ACC112 (cell line): Measurements from ENCODE around the gene CD247.

ENCODE experiments used
- H2AFZ ChIP-seq: fragments of 200-600 bp; sonication (generic); one replicate; pipeline ENCODE4 v1.6.0; 2017; ENCODE audit warnings: antibody characterized with exemption, low read length; ENCODE audit not compliant: unreplicated experiment
- H3K27ac ChIP-seq: fragments of 200-600 bp; sonication (generic); 2 replicates; pipeline ENCODE4 v1.5.1; 2014; ENCODE audit warnings: low read depth, mild to moderate bottlenecking, antibody characterized with exemption, low read length, moderate library complexity
- H3K27me3 ChIP-seq: fragments of 200-600 bp; sonication (generic); 2 replicates; pipeline ENCODE4 v1.6.1; 2014; ENCODE audit warnings: mild to moderate bottlenecking, antibody characterized with exemption, low read length, moderate library complexity, mixed read lengths; ENCODE audit not compliant: insufficient read depth
- H3K36me3 ChIP-seq: fragments of 200-600 bp; sonication (generic); 2 replicates; pipeline ENCODE4 v1.6.1; 2016; ENCODE audit warnings: mild to moderate bottlenecking, antibody characterized with exemption, low read length, moderate library complexity, mixed read lengths; ENCODE audit not compliant: insufficient read depth
- H3K4me1 ChIP-seq: fragments of 200-600 bp; sonication (generic); one replicate; pipeline ENCODE4 v1.6.1; 2016; ENCODE audit warnings: low read length, mixed read lengths; ENCODE audit not compliant: insufficient read depth, unreplicated experiment, control insufficient read depth
- H3K4me3 ChIP-seq: fragments of 200-600 bp; sonication (generic); 2 replicates; pipeline ENCODE4 v1.5.1; 2014; ENCODE audit warnings: mild to moderate bottlenecking, low read depth, low read length
- H3K79me2 ChIP-seq: fragments of 200-600 bp; sonication (generic); one replicate; pipeline ENCODE4 v1.6.0; 2016; ENCODE audit warnings: low read length; ENCODE audit not compliant: control insufficient read depth, unreplicated experiment, insufficient read depth

Gene CD247

DNA sequence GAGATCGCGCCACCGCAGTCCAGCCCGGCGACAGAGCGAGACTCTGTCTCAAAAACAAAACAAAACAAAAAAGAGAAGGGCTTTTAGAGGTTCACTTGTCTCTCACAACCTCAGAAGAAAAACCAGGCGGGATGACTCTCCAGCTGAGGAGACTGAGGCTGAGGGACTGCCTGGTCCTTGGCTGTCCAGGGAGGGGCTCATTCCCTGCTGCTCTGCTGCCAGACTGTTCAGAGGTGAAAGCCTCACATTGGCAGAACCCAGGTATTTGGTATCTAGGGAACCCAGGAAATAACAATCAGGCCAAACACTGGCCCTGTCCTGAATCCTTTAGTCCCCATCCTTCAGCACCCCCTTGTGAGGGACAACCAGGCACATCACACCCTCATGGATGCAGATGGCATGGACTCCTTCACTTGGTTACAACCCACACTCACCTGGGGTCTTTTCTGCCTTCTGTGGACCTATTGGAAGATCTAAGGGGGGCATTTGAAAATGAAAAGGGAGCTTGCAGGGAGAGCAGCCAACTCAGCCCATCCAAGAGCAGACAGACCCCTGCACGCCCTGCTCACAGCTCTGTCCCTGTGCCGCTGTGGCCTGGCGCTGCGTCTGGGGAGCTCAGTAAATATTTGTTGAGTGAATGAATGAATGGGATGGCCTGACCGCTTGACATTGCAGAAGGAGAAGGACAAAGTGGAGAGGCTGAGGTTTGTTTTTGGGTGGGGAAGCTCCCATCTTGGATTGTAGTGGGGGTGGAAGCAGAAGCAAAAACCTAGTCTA, 33.4 kb downstream of the CD247 start:
- Histone ChIP-seq H3K27me3 (peaks cover 20% of the 10 kb centered on the region), H2AFZ (no peak overlapping the region), H3K36me3 (no peaks in the 10 kb centered on the region), H3K4me1 (no peaks in the 10 kb centered on the region), H3K4me3 (no peak overlapping the region), H3K79me2 (no peaks in the 10 kb centered on the region), H3K27ac (no peak overlapping the region)

DNA sequence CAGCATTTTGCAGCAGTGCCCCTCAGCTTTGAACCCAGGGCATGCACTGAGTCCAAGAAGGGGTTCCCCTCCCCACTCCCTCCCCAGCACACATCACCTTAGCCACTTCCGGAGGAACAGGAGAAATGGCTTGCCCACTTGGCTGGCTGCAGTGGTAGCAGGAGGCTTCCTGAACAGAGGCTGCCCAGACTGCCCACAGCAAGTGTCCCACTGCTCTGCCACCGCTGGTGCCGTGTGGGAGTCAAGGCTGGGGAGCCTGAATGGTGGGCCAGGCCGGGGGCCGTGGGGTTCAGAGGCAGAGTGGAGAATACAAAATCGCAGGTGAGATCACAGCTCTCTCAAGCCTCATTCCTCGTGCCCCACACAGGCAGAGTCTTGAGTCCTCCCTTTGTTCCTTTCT, 34.5 kb downstream of the CD247 start:
- Histone ChIP-seq H2AFZ (no peak overlapping the region), H3K27me3 (peaks cover 32% of the 10 kb centered on the region), H3K36me3 (no peaks in the 10 kb centered on the region), H3K27ac (no peak overlapping the region), H3K4me1 (no peaks in the 10 kb centered on the region), H3K4me3 (no peak overlapping the region), H3K79me2 (no peaks in the 10 kb centered on the region)

DNA sequence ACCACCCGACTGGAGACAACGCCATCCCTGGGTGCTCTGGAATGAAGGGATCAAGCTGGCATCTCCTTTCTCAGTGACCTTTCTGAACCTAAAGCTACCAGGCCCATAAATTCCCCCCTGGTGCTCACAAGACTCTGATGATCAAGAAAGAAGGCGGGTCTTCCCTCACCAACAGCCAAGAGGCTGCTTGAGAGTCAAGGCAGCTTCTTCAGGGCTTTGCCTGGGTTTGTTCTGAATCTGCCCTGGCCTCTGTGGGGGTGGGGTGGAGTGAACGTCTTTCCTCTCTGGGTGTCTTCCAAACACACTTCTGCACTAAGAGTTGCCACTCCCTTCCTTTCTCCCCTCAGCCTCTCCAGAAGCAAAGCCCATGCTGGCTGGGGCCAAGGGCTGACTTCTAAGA, 36.1 kb downstream of the CD247 start:
- no peak overlapping the region for H3K4me3 ChIP-seq
- no peak overlapping the region for H3K27ac ChIP-seq
- H3K79me2 ChIP-seq, result no peaks in the 10 kb centered on the region
- H3K36me3 ChIP-seq, result no peaks in the 10 kb centered on the region
- H2AFZ ChIP-seq, result no peak overlapping the region
- H3K27me3 ChIP-seq, result peaks cover 48% of the 10 kb centered on the region
- no peaks in the 10 kb centered on the region for H3K4me1 ChIP-seq

DNA sequence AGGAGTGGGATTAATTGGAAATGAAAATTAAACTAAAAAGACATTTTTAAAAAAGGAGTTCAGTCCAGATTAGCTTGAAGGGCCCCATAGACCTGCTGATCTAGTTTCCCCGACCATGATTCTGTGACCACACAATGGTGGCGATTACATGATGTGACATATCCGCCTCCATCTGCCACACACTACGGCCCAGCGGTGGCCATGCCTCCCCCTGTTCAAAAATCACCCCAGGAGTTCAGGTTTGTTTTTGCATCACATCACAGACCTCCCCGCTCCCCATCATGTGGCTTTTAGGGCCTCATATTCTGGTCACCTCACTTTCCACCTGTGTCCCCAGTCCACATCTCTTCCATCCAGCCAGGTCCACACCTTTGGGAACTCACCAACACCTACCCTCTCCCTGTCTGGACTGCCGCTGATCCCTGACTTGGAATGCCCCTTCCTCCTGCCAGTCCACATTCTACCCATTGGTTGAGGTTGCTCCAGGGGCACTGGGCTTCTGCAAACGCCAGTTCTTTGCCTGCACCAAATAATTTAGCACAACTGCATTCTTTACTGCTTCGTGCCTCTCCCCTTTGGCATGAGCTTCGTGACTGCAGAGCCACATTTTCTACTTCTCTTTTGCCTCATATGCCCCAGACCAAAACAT, 38.9 kb downstream of the CD247 start:
- Histone ChIP-seq H2AFZ (no peak overlapping the region), H3K4me1 (no peaks in the 10 kb centered on the region), H3K4me3 (no peak overlapping the region), H3K27me3 (peaks cover 64% of the 10 kb centered on the region), H3K27ac (no peak overlapping the region), H3K36me3 (no peaks in the 10 kb centered on the region), H3K79me2 (no peaks in the 10 kb centered on the region)

DNA sequence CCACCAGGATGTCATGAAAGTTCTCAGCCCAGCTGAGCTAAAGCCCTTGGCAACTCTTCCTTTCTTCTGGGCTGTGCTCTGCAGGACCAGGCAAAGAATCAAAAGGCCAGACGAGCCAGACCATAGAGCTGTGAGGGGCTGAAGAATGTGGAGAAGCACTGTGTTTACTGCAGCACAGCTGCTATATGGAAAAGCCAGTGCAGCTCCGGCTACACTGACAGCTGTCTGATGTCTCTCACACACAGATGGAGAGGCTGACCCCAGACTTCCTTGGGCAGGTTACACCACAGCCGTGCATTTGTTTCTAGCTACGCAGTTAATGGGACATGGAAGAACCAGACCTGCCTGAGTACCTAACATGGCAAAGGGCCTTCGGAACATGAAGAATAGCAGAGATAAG, 40.3 kb downstream of the CD247 start:
- H3K4me1 ChIP-seq, result no peaks in the 10 kb centered on the region
- H3K36me3 ChIP-seq, result no peaks in the 10 kb centered on the region
- no peak overlapping the region for H3K4me3 ChIP-seq
- H3K27ac ChIP-seq, result no peak overlapping the region
- no peak overlapping the region for H2AFZ ChIP-seq
- H3K79me2 ChIP-seq, result no peaks in the 10 kb centered on the region
- H3K27me3 ChIP-seq, result peaks cover 74% of the 10 kb centered on the region

DNA sequence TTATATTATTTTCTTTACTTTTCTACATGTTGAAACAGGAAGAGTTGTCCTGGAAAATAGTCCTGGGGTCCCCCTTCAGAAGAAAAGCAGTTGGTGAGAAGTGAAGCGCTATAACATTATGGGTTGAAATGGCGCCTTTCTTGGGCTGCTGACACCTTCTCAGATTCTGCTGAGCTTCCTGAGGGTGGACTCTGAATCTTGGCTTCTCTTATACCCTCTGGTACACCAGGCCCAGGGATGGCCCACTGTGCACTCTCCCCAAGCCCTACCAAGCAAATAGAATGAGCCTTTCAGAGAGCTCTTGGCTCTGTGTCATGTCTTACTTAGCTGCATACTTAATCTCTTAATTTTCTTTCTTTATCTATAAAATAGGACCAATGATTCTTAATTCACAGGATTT, 42.3 kb downstream of the CD247 start:
- H3K27me3 ChIP-seq, result peaks cover 62% of the 10 kb centered on the region
- no peaks in the 10 kb centered on the region for H3K79me2 ChIP-seq
- no peak overlapping the region for H3K4me3 ChIP-seq
- no peaks in the 10 kb centered on the region for H3K36me3 ChIP-seq
- H2AFZ ChIP-seq, result no peak overlapping the region
- H3K27ac ChIP-seq, result no peak overlapping the region
- no peaks in the 10 kb centered on the region for H3K4me1 ChIP-seq

DNA sequence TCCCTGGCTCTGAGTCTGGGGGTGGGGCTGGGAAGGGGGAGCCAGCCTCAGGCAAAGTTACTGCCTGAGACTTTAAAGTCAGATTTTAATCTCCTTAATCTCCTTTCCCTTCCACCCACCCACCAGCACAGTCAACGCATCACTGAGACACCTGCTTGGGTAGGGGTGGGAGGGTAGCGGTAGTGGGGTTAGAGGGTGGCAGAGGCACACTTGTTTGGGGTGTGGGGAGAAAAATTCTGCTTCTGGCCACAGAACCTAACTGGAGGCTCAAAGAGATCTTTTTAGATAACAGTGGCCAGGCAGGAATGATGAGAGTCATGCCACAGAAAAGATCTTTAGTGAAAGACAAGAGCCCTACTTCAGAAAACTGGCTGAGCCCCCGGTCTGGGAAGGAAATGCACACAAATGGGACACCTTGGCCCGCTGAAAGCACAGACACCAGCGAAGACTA, 44.1 kb downstream of the CD247 start:
- H3K4me1 ChIP-seq, result no peaks in the 10 kb centered on the region
- H3K27me3 ChIP-seq, result peaks cover 46% of the 10 kb centered on the region
- H3K4me3 ChIP-seq, result no peak overlapping the region
- no peak overlapping the region for H3K27ac ChIP-seq
- H3K36me3 ChIP-seq, result no peaks in the 10 kb centered on the region
- H3K79me2 ChIP-seq, result no peaks in the 10 kb centered on the region
- H2AFZ ChIP-seq, result no peak overlapping the region

DNA sequence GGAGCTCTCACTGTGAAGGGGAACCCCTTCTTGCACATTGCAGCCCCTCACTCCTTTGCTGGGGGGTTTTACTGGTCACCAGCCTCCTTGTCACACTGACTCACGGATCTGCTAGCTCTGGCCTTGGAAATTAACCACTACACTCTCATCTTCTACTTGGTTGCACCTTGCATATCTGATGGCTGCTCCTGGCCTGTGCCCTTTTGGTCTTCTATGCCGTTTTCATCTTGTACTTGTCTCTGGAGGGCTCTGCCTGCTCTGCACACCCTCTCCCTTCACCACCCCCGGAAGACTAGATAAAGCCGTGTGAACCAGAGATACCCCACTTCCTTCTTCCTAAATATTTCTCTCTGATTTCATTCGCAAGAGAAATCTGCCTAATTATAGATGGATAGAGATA, 44.6 kb downstream of the CD247 start:
- no peak overlapping the region for H2AFZ ChIP-seq
- no peaks in the 10 kb centered on the region for H3K36me3 ChIP-seq
- peaks cover 42% of the 10 kb centered on the region for H3K27me3 ChIP-seq
- no peaks in the 10 kb centered on the region for H3K4me1 ChIP-seq
- H3K79me2 ChIP-seq, result no peaks in the 10 kb centered on the region
- H3K27ac ChIP-seq, result no peak overlapping the region
- no peak overlapping the region for H3K4me3 ChIP-seq

DNA sequence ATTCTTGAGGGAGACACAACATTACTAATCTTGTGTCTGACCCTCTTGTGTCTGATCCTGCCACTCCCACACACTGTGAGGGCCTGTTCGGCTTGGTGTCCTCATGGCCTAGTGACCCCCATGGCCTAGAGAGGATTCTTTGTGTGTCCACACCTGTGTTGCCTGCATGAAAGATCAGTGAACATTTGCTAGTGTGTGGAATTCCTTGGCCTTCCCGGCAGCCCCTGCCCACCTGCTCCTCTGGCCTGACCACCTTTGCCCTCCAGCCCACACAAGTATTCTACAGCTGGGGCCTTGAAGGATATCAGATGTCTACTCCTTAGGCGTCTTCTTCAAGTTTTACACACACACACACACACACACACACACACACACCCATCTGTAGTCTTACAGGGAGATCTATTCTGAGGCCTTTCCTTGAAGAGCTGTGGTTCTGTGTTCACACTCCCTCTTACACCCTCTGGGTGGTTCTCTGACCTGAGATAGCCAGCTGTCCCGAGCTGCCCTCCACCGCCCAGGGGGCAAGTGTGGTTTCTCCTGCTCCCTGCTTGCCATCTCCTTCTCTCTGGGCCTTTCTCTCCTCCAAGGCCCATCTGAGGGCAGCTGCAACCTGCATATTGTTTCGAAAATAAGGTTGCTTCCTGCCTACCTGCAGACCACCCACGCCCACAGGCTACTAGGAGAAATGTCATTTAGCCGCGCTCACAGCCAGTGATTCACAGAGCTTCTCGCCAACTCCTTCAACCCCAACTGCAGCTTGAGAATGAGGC, 45.4 kb downstream of the CD247 start:
- Histone ChIP-seq H3K79me2 (no peaks in the 10 kb centered on the region), H3K27me3 (peaks cover 34% of the 10 kb centered on the region), H3K4me3 (no peak overlapping the region), H2AFZ (no peak overlapping the region), H3K4me1 (no peaks in the 10 kb centered on the region), H3K36me3 (no peaks in the 10 kb centered on the region), H3K27ac (no peak overlapping the region)

DNA sequence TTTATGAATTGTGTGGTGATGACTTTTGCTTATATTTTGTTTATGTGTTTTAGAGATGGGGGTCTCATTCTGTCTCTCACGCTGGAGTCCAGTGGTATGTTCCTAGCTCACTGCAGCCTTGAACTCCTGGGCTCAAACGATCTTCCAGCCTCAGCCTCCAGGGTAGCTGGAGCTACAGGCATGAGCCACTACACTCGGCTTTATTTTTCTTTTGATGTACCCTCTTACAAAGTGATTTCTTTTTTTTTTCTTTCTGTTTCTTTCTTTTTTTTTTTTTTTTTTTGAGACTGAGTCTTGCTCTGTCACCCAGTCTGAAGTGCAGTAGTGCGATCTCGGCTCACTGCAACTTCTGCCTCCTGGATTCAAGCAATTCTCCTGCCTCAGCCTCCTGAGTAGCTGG, 46.8 kb downstream of the CD247 start:
- no peaks in the 10 kb centered on the region for H3K79me2 ChIP-seq
- H3K27me3 ChIP-seq, result peaks cover 21% of the 10 kb centered on the region
- no peak overlapping the region for H3K27ac ChIP-seq
- H3K4me1 ChIP-seq, result no peaks in the 10 kb centered on the region
- no peak overlapping the region for H2AFZ ChIP-seq
- no peak overlapping the region for H3K4me3 ChIP-seq
- H3K36me3 ChIP-seq, result no peaks in the 10 kb centered on the region
